Measurements from ENCODE around the gene MICAL3. TPM values are rescaled to one million over a fixed set of nuclear protein-coding genes. Genes with fewer than 3 reads are reported as not detected.

MICAL3 gene
- total and polyA plus RNA-seq, 2 of the 8 experiments (the other 6 are each of a cell fraction or from before 2014, with no cell fraction given): 8.3 to 41.8 TPM

- TF ChIP-seq TAF1 (IDR thresholded peaks at IDR 0.05; ENCODE audit: low read depth, low read length) (no peak), POU5F1 (IDR thresholded peaks at IDR 0.05; ENCODE audit: low read depth, low read length) (no peak), ATF3 (IDR thresholded peaks at IDR 0.05; ENCODE audit: insufficient read depth, low read depth, low read length) (no peak)
Observed at GRCh38 chr22:17999851-18000250, 24.5 kb downstream of the MICAL3 start (continued).
